GM23338 (cell line): ENCODE data around the gene ALG10B. TPM values are rescaled to one million over a fixed set of nuclear protein-coding genes. Genes with fewer than 3 reads are reported as not detected.
A peak's percentile ranks its signal among the peaks of the same experiment; 100 is the strongest.
"Not testable (repeated sequence)": the region's sequence is repeated elsewhere in the genome, so short reads cannot be mapped to it uniquely, and the experiment has no call there.

ENCODE experiments used
- ATAC-seq: fragments of 200-7000 bp; cut with Tn5 transposase; 3 replicates; pipeline ENCODE4 v1.9.1; 2020
- DNase-seq: peaks from one replicate; pipeline ENCODE4 v3.0.0-alpha.2; 2015; ENCODE audit warnings: low spot score
- H2AFZ ChIP-seq: fragments of 200-600 bp; sonication (generic); 2 replicates; pipeline ENCODE4 v1.8.0; 2016; ENCODE audit warnings: antibody characterized with exemption, mild to moderate bottlenecking, moderate library complexity
- H3F3A ChIP-seq: fragments of 200-600 bp; sonication (generic); replicated peaks from 2 replicates; pipeline ENCODE4 v1.8.0; 2017; ENCODE audit warnings: antibody characterized with exemption, mixed run types, low read depth
- H3K27ac ChIP-seq: fragments of 200-600 bp; sonication (generic); 2 replicates; pipeline ENCODE4 v1.6.1; 2016; ENCODE audit warnings: low read depth
- H3K27me3 ChIP-seq: fragments of 200-600 bp; sonication (generic); 2 replicates; pipeline ENCODE4 v1.8.0; 2016; ENCODE audit warnings: mild to moderate bottlenecking, mixed run types, moderate library complexity; ENCODE audit not compliant: insufficient read depth
- H3K36me3 ChIP-seq: fragments of 200-600 bp; sonication (generic); 2 replicates; pipeline ENCODE4 v1.8.0; 2016; ENCODE audit warnings: mild to moderate bottlenecking; ENCODE audit not compliant: insufficient read depth
- H3K4me1 ChIP-seq: fragments of 200-600 bp; sonication (generic); 2 replicates; pipeline ENCODE4 v1.8.0; 2016; ENCODE audit warnings: mild to moderate bottlenecking, moderate library complexity; ENCODE audit not compliant: insufficient read depth
- H3K4me2 ChIP-seq: fragments of 200-600 bp; sonication (generic); 2 replicates; pipeline ENCODE4 v1.7.1; 2017; ENCODE audit warnings: mixed run types
- H3K4me3 ChIP-seq: fragments of 200-600 bp; sonication (generic); 2 replicates; pipeline ENCODE4 v1.6.1; 2016; ENCODE audit warnings: mixed run types
- H3K79me2 ChIP-seq: fragments of 200-600 bp; sonication (generic); replicated peaks from 2 replicates; pipeline ENCODE4 v1.8.0; 2017; ENCODE audit warnings: mild to moderate bottlenecking; ENCODE audit not compliant: insufficient read depth
- H3K9me2 ChIP-seq: fragments of 200-600 bp; sonication (generic); 2 replicates; pipeline ENCODE4 v1.8.0; 2017; ENCODE audit not compliant: insufficient read depth
- H4K20me1 ChIP-seq: fragments of 200-600 bp; sonication (generic); replicated peaks from 2 replicates; pipeline ENCODE4 v1.8.0; 2017; ENCODE audit warnings: mild to moderate bottlenecking; ENCODE audit not compliant: insufficient read depth
- H3K27ac Mint-ChIP-seq: 2 replicates; pipeline ENCODE4 v1.8.0; 2020; ENCODE audit warnings: inconsistent platforms, mild to moderate bottlenecking, moderate library complexity, mixed read lengths
- H3K27me3 Mint-ChIP-seq: 3 replicates; pipeline ENCODE4 v1.8.0; 2022; ENCODE audit warnings: low read depth, mild to moderate bottlenecking, moderate library complexity, mixed read lengths, inconsistent platforms; ENCODE audit not compliant: insufficient read depth, poor library complexity
- H3K36me3 Mint-ChIP-seq: 3 replicates; pipeline ENCODE4 v1.8.0; 2021; ENCODE audit warnings: low read depth, mild to moderate bottlenecking, inconsistent platforms, moderate library complexity, mixed read lengths
- H3K4me1 Mint-ChIP-seq: 3 replicates; pipeline ENCODE4 v1.8.0; 2020; ENCODE audit warnings: mild to moderate bottlenecking, inconsistent platforms, mixed read lengths
- H3K4me3 Mint-ChIP-seq: 3 replicates; pipeline ENCODE4 v1.8.0; 2021; ENCODE audit warnings: moderate library complexity, mild to moderate bottlenecking, inconsistent platforms, mixed read lengths
- H3K9me3 Mint-ChIP-seq: 3 replicates; pipeline ENCODE4 v1.8.0; 2020; ENCODE audit warnings: moderate library complexity, mild to moderate bottlenecking, inconsistent platforms, mixed read lengths
- CTCF ChIP-seq, 2 experiments: fragments of 200-600 bp in 1 of 2; sonication (generic) in 1 of 2; conservative IDR thresholded peaks; 2 replicates each; pipeline versions ENCODE4 v1.5.1 to v1.6.1; 2016 to 2017; ENCODE audit warnings: antibody characterized with exemption in 2 of 2, low read depth in 2 of 2, mild to moderate bottlenecking in 2 of 2, moderate library complexity in 1 of 2
- JUNB ChIP-seq: IDR thresholded peaks from one replicate; pipeline ENCODE4 v1.6.1; 2016; ENCODE audit warnings: antibody characterized with exemption; ENCODE audit not compliant: unreplicated experiment
- NANOG ChIP-seq: IDR thresholded peaks from 2 replicates; pipeline ENCODE4 v1.6.1; 2016; ENCODE audit warnings: antibody characterized with exemption, borderline replicate concordance
- POLR2AphosphoS5 ChIP-seq: IDR thresholded peaks from 2 replicates; pipeline ENCODE4 v1.6.1; 2016; ENCODE audit warnings: antibody characterized with exemption, low read depth
- STAT1 ChIP-seq: IDR thresholded peaks from one replicate; pipeline ENCODE4 v1.6.1; 2016; ENCODE audit warnings: antibody characterized with exemption; ENCODE audit not compliant: unreplicated experiment
- polyA plus RNA-seq: library from polyadenylated mRNA; unstranded; fragments of >200 nt; fragmentation: Nextera tagmentation; extraction: Ambion mirVana; gene quantifications from 2 replicates; pipeline ENCODE4 v1.2.1, GENCODE V29; 2016
- total RNA-seq: library from RNA; depleted of rRNA; stranded (reverse); fragments of >200 nt; shearing (Covaris generic); gene quantifications from 2 replicates; pipeline ENCODE4 v1.2.3, GENCODE V29; 2014
- TF ChIP-seq, protein P1 (sequence below): IDR thresholded peaks from one replicate; pipeline ENCODE4 v1.6.1; 2018; ENCODE audit warnings: antibody characterized with exemption; ENCODE audit not compliant: unreplicated experiment

The ALG10B gene
- total and polyA plus RNA-seq, 2 experiments from 2014 or later, result 0.44 to 4.0 TPM

DNA sequence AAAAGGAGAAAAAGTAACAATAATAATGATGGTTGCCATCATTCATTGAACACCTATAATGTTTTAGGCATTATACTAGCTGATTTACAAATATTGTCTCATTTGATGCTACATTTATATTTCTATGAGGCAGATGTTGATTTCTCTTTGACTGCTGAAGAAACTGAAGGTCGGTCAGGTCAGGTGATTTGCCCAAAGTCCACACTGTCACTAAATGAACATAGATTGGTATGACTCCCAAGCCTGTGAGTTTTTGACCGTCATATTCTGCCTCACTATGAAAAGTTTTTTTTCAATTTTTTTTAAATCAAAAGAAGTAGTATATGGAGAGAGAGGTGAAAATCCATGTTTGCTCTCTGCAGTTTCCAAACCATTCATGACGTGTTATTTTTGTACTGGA lies 10.8 kb downstream of the ALG10B start:
- no peak for TF ChIP-seq POLR2AphosphoS5
- no peaks in the 10 kb centered on the region for H3K9me2 ChIP-seq
- H3K36me3 ChIP-seq, result no peaks in the 10 kb centered on the region; the same call in 1 of the 2 replicates
- Mint-ChIP-seq H3K27ac (no peak overlapping the region), H3K4me1 (no peaks in the 10 kb centered on the region; the same call in 2 of the 3 replicates), H3K27me3 (no peaks in the 10 kb centered on the region), H3K36me3 (peaks cover 15% of the 10 kb centered on the region), H3K4me3 (no peak overlapping the region), H3K9me3 (peaks cover 17% of the 10 kb centered on the region)
- no peak overlapping the region for H3K4me2 ChIP-seq
- no peak for DNase-seq
- no peaks in the 10 kb centered on the region for H4K20me1 ChIP-seq
- no peak overlapping the region for H3K4me3 ChIP-seq
- H3K27me3 ChIP-seq, result no peaks in the 10 kb centered on the region
- H3F3A ChIP-seq, result no peaks in the 10 kb centered on the region
- H2AFZ ChIP-seq, result no peak overlapping the region
- ATAC-seq, result no peak
- H3K4me1 ChIP-seq, result no peaks in the 10 kb centered on the region
- H3K27ac ChIP-seq, result no peak overlapping the region
- H3K79me2 ChIP-seq, result no peaks in the 10 kb centered on the region

GRCh38 chr12:38328306-38328895 lies 11.8 kb downstream of the ALG10B start:
- Histone ChIP-seq H3K27ac (no peak overlapping the region), H3K4me2 (no peak overlapping the region), H2AFZ (no peak overlapping the region), H3K4me3 (no peak overlapping the region), H4K20me1 (no peaks in the 10 kb centered on the region), H3K4me1 (no peaks in the 10 kb centered on the region), H3F3A (no peaks in the 10 kb centered on the region), H3K27me3 (no peaks in the 10 kb centered on the region), H3K79me2 (no peaks in the 10 kb centered on the region), H3K9me2 (no peaks in the 10 kb centered on the region), H3K36me3 (no peaks in the 10 kb centered on the region; the same call in 1 of the 2 replicates)
- peaks cover 17% of the 10 kb centered on the region for H3K9me3 Mint-ChIP-seq
- H3K36me3 Mint-ChIP-seq, result peaks cover 19% of the 10 kb centered on the region
- no peak for ATAC-seq
- H3K27ac Mint-ChIP-seq, result no peak overlapping the region
- TF ChIP-seq NANOG (no peak), STAT1 (no peak), JUNB (no peak), CTCF (conservative IDR thresholded peaks at IDR 0.05; ENCODE audit: low read depth in 2 of 2) (peak in 1 of 2 experiments; percentile 72; a peak in 3 of 4 replicates)
- TF ChIP-seq, protein P1, sequence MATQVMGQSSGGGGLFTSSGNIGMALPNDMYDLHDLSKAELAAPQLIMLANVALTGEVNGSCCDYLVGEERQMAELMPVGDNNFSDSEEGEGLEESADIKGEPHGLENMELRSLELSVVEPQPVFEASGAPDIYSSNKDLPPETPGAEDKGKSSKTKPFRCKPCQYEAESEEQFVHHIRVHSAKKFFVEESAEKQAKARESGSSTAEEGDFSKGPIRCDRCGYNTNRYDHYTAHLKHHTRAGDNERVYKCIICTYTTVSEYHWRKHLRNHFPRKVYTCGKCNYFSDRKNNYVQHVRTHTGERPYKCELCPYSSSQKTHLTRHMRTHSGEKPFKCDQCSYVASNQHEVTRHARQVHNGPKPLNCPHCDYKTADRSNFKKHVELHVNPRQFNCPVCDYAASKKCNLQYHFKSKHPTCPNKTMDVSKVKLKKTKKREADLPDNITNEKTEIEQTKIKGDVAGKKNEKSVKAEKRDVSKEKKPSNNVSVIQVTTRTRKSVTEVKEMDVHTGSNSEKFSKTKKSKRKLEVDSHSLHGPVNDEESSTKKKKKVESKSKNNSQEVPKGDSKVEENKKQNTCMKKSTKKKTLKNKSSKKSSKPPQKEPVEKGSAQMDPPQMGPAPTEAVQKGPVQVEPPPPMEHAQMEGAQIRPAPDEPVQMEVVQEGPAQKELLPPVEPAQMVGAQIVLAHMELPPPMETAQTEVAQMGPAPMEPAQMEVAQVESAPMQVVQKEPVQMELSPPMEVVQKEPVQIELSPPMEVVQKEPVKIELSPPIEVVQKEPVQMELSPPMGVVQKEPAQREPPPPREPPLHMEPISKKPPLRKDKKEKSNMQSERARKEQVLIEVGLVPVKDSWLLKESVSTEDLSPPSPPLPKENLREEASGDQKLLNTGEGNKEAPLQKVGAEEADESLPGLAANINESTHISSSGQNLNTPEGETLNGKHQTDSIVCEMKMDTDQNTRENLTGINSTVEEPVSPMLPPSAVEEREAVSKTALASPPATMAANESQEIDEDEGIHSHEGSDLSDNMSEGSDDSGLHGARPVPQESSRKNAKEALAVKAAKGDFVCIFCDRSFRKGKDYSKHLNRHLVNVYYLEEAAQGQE, result no peak
- no peak overlapping the region for H3K4me3 Mint-ChIP-seq
- H3K4me1 Mint-ChIP-seq, result no peaks in the 10 kb centered on the region; the same call in 2 of the 3 replicates
- no peaks in the 10 kb centered on the region for H3K27me3 Mint-ChIP-seq
- DNase-seq, result peak; percentile 59

- H2AFZ ChIP-seq, H3K9me2 ChIP-seq, H3K27me3 ChIP-seq, H3K79me2 ChIP-seq, H3K4me2 ChIP-seq, H3K4me1 ChIP-seq, H3K4me3 Mint-ChIP-seq, H3K4me3 ChIP-seq, H3F3A ChIP-seq, H3K4me1 Mint-ChIP-seq, ATAC-seq, DNase-seq, H4K20me1 ChIP-seq, H3K27ac ChIP-seq, H3K27ac Mint-ChIP-seq, H3K36me3 ChIP-seq, H3K27me3 Mint-ChIP-seq: not testable (repeated sequence)
- Mint-ChIP-seq H3K9me3 (peaks cover 17% of the 10 kb centered on the region), H3K36me3 (peaks cover 19% of the 10 kb centered on the region)
These were observed 13.8 kb downstream of the ALG10B start for GRCh38 chr12:38330414-38330813.
